Adrenal gland (tissue), 12 donors: ENCODE data around the gene TUFM. TPM values are rescaled to one million over a fixed set of nuclear protein-coding genes. Genes with fewer than 3 reads are reported as not detected.

Source experiments
- DNase-seq, 7 donors: peaks; one replicate each; pipeline ENCODE4 v3.0.0-alpha.2; 2019 to 2020
- H3K27ac ChIP-seq, 5 donors: fragments of 200-600 bp; sonication (generic) in 4 of 5; 1 replicate in 3 of 5; 2 replicates in 2 of 5; pipeline versions ENCODE4 v1.5.1 to v1.8.0; 2016 to 2020; ENCODE audit warnings: mild to moderate bottlenecking in 1 of 5
- H3K27me3 ChIP-seq: fragments of 200-600 bp; 2 replicates; pipeline ENCODE4 v1.8.0; 2021
- H3K36me3 ChIP-seq, 2 donors: fragments of 200-600 bp; replicated peaks in 1 of 2; 1 replicate in 1 of 2; 2 replicates in 1 of 2; pipeline versions ENCODE4 v1.5.1 to v1.8.0; 2018 to 2022
- H3K4me1 ChIP-seq, 2 donors: fragments of 200-600 bp; replicated peaks in 1 of 2; 1 replicate in 1 of 2; 2 replicates in 1 of 2; pipeline versions ENCODE4 v1.5.1 to v1.8.0; 2018 to 2021
- H3K4me3 ChIP-seq, 4 donors: fragments of 200-600 bp; sonication (generic) in 3 of 4; one replicate each; pipeline ENCODE4 v1.5.1; 2016 to 2018
- H3K9me3 ChIP-seq, 3 donors: fragments of 200-600 bp; sonication (generic) in 1 of 3; replicated peaks in 1 of 3; 1 replicate in 2 of 3; 2 replicates in 1 of 3; pipeline versions ENCODE4 v1.5.1 to v1.8.0; 2016 to 2021
- POLR2A ChIP-seq, 2 donors: fragments of 450-650 bp; IDR thresholded peaks; one replicate each; pipeline ENCODE4 v1.6.1; 2017; ENCODE audit warnings: antibody characterized with exemption in 2 of 2, mild to moderate bottlenecking in 2 of 2, moderate library complexity in 1 of 2
- WGBS, 4 donors: extraction: QIAGEN DNeasy Blood & Tissue Kit in 2 of 4; methylation state at CpG; one replicate each; pipeline versions ENCODE4 v1.1.5 to v1.1.7; 2013 to 2017; 5-methylcytosine and 5-hydroxymethylcytosine counted together
- intact Hi-C, 2 donors: fragments of 100-400 bp; cut with DNase I; formaldehyde crosslinking; loops; one replicate each; pipeline versions ENCODE4 v1.14.1 to v1.15.0; 2022 to 2023
- polyA plus RNA-seq, 3 donors: library from polyadenylated mRNA; stranded (reverse); fragments of 200-250 nt in 2 of 3; fragments of 350-450 nt in 1 of 3; fragmentation: Illumina TruSeq in 1 of 3; extraction: RNeasy Lipid Tissue Mini Kit (QIAGEN cat#74804) in 1 of 3; gene quantifications; one replicate each; pipeline ENCODE4 v1.2.3, GENCODE V29; 2013 to 2014
- total RNA-seq, 9 donors: library from RNA; depleted of rRNA in 4 of 9; stranded (reverse); fragments of >200 nt in 4 of 9; fragments of 120-200 nt in 1 of 9; fragmentation: NEBNext Ultra II Directional in 1 of 9; extraction: Animal tissue kit (Norgen Biotek cat#: 25700) in 1 of 9; gene quantifications; one replicate each; pipeline versions ENCODE4 v1.1.0 to v1.2.4, GENCODE V29; 2013 to 2023
- TF ChIP-seq, protein P1 (sequence below), 6 experiments: fragments of 450-650 bp in 4 of 6; fragments of 200-600 bp in 2 of 6; sonication (generic) in 1 of 6; IDR thresholded peaks; 1 replicate in 5 of 6; 2 replicates in 1 of 6; pipeline versions ENCODE4 v1.5.1 to v1.8.0; 2016 to 2021; ENCODE audit warnings: antibody characterized with exemption in 6 of 6, mild to moderate bottlenecking in 2 of 6, moderate library complexity in 1 of 6
- donor health status: healthy with polysubstance abuse.
- donor health status: Bipolar disorder and iron deficiency.
- donor health status: DM: yes; HTN: yes; CAD: no.
- donor health status: DM: no; HTN: no; CAD: no.
- donor health status: DM: no; HTN: no; CAD: no.
- donor health status: DM: yes; HTN: yes; CAD: no.

The TUFM gene
- total and polyA plus RNA-seq, 12 donors, result 144 to 323 (median 195) TPM

DNA sequence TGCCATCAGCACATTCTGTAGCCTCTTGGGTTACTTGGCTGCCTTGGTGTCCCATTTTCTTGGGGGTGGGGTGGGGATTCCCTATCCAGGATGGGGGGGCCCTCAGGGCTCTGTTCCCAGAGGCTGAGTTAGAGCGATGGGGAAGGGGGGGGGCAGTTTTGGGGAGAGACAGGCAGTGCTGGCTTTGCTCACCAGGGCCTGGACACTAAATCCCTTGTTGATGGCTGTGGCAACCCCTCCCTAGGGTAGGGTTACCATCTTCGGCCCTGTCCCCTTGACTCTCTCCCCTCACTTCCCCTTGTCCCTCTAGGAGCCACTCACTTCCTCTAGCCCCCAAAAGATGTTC lies 31.5 kb upstream of the TUFM start:
- intact Hi-C loops, result loop anchor here in 1 of 2 donors (5.0 kb wide), 1 partner anchor 60 kb away; no protein-coding TSS in a partner anchor
- H3K27ac ChIP-seq, result no peak overlapping the region
- H3K4me1 ChIP-seq, result peaks cover 9 to 11% of the 10 kb centered on the region in 2 donors
- 46 to 63% (median 54%) methylated on average over 2 of the region's 2 CpGs; no CpG with 5 or more reads in 1 of the 4 donors for WGBS, 4 donors
- H3K27me3 ChIP-seq, result no peaks in the 10 kb centered on the region
- H3K4me3 ChIP-seq, result no peak overlapping the region
- TF ChIP-seq, protein P1, sequence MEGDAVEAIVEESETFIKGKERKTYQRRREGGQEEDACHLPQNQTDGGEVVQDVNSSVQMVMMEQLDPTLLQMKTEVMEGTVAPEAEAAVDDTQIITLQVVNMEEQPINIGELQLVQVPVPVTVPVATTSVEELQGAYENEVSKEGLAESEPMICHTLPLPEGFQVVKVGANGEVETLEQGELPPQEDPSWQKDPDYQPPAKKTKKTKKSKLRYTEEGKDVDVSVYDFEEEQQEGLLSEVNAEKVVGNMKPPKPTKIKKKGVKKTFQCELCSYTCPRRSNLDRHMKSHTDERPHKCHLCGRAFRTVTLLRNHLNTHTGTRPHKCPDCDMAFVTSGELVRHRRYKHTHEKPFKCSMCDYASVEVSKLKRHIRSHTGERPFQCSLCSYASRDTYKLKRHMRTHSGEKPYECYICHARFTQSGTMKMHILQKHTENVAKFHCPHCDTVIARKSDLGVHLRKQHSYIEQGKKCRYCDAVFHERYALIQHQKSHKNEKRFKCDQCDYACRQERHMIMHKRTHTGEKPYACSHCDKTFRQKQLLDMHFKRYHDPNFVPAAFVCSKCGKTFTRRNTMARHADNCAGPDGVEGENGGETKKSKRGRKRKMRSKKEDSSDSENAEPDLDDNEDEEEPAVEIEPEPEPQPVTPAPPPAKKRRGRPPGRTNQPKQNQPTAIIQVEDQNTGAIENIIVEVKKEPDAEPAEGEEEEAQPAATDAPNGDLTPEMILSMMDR (IDR thresholded peaks at IDR 0.05), result no peak
- no peak for TF ChIP-seq POLR2A (IDR thresholded peaks at IDR 0.05)
- H3K36me3 ChIP-seq, result peaks cover 0 to 3% of the 10 kb centered on the region in 2 donors
- DNase-seq, result no peak
- H3K9me3 ChIP-seq, result no peaks in the 10 kb centered on the region

DNA sequence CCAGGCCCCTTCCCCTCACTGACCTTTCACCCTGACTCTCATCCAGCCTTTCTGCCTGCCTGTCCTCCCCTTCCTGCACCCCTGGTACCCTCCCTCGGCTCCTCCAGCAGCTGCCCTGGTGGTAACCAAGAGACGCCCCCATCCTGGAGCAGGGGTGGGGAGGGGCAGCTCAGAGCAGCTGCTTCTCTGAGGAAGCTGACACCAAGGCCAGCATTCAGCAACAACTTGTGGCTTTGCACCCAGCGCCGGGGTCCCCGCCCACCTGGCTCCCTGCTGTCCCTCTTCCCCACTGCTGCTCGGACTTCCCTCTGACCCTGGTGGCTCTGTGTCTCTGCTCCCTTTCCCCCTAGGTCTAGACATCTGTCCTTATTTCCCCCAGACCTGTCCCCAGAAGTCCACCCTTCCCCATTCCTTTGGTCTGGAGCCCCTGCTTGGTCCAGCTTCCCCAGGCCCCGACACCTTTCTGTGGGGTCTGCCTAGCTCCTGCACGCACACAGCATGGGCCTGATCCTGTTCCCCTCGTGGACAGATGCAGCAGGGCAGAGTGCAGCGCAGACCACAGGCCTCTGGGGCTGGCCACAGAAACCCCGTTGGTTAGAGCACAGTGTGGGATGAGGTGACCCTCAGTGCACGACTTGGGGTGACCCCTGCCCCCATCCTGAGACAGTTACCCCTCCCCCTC lies 31.0 kb upstream of the TUFM start:
- H3K27ac ChIP-seq, result no peak overlapping the region
- no peaks in the 10 kb centered on the region for H3K27me3 ChIP-seq
- H3K36me3 ChIP-seq, result peaks cover 0 to 8% of the 10 kb centered on the region in 2 donors
- no peak for TF ChIP-seq POLR2A (IDR thresholded peaks at IDR 0.05)
- TF ChIP-seq, protein P1 (IDR thresholded peaks at IDR 0.05), result no peak
- no peak for DNase-seq
- no peaks in the 10 kb centered on the region for H3K9me3 ChIP-seq
- intact Hi-C loops, result loop anchor here in 1 of 2 donors (5.0 kb wide), 1 partner anchor 60 kb away; no protein-coding TSS in a partner anchor
- peaks cover 9 to 11% of the 10 kb centered on the region in 2 donors for H3K4me1 ChIP-seq
- no peak overlapping the region for H3K4me3 ChIP-seq
- WGBS, 4 donors, result 52 to 57% (median 56%) methylated on average over 10 to 12 of the region's 12 CpGs

DNA sequence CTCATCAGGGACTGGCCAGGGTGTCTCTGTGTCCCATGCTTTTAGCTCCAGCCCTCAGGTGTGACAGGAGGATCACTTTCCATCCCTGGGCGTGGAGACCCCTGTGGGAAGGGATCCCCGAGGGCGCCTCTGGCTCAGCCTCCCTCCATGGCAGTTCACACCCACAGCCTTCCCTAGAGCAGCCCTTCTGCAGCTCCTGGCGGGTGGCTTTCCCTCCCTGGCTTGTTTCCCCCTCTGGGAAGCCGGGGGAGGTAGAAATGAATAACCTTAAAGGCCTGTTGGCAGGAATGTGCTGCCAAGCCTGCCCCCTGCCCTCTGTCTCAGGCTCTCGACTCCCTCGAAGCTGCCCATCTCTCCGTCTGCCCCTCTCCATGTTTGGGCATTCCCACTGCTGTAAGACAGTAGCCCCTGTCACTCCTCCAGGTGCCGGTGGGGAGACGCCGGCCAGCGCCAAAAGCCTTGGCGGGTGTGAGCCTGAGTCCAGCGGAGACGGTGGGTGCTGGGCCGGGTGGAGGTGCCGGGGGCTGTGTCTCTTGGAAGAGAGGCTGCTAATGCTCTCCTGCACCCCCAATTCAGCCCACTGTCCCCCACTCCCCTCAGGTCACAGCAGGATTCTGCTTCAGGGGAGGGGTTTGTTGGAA lies 30.0 kb upstream of the TUFM start:
- DNase-seq, result no peak
- no peak for TF ChIP-seq POLR2A (IDR thresholded peaks at IDR 0.05)
- TF ChIP-seq, protein P1 (IDR thresholded peaks at IDR 0.05), result no peak
- 59 to 81% (median 70%) methylated on average over 8 to 17 of the region's 17 CpGs for WGBS, 4 donors
- Histone ChIP-seq H3K27me3 (no peaks in the 10 kb centered on the region), H3K4me3 (no peak overlapping the region), H3K27ac (no peak overlapping the region), H3K36me3 (peaks cover 0 to 16% of the 10 kb centered on the region in 2 donors), H3K9me3 (no peaks in the 10 kb centered on the region), H3K4me1 (peaks cover 9 to 11% of the 10 kb centered on the region in 2 donors)
- intact Hi-C loops, result loop anchor here in 1 of 2 donors (5.0 kb wide), 1 partner anchor 61 kb away; no protein-coding TSS in a partner anchor

DNA sequence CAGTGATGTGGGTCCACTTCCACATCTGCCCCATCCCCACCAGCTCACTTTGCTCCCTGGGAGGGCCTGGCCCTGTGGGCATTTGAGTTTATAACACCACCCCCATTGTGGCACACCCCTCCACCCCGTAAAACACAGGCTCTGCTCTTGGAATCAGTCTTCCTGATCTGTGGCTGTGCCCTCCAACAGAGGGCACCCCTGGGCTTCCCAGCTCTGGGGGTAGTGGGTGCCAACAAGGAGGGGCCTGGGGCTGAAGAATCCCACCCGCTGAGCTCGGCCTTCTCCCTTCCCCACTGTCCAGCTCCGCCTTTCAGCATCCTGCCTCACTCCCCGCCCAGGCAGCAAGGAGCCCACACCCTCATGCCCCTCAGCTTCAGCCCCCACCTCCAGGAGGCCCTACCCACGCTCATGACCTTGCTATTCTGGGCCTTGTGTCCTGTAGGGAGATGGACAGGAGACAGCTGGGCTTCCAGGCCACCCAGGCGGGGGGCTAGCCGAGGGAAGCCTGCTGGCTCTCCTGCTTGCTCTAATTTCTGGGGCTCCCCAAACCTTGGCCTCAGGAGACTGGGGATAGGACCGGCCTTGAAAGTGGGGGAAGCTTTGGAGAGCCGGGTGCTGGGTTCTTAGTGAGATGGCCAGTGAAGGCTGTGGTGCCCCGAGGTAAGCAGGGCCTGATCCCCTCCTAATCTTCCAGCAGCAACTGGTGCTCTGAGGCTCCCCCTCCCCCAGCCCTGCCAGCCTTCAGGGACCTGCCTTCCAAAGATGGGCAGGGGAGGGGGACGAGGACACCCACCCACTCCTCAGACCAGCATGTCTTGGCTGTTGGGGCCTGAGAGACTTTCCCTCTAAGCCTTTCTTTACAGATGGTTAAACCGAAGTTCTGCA lies 29.2 kb upstream of the TUFM start:
- H3K4me1 ChIP-seq, result peaks cover 9 to 10% of the 10 kb centered on the region in 2 donors
- 56 to 61% (median 59%) methylated on average over 10 to 13 of the region's 13 CpGs for WGBS, 4 donors
- H3K4me3 ChIP-seq, result no peak overlapping the region
- no peak overlapping the region for H3K27ac ChIP-seq
- H3K36me3 ChIP-seq, result peaks cover 0 to 24% of the 10 kb centered on the region in 2 donors
- no peaks in the 10 kb centered on the region for H3K27me3 ChIP-seq
- intact Hi-C loops, result loop anchor here in 1 of 2 donors (5.0 kb wide), 1 partner anchor 62 kb away; no protein-coding TSS in a partner anchor
- H3K9me3 ChIP-seq, result no peaks in the 10 kb centered on the region
- TF ChIP-seq POLR2A (IDR thresholded peaks at IDR 0.05), result no peak
- TF ChIP-seq, protein P1 (IDR thresholded peaks at IDR 0.05), result no peak
- no peak for DNase-seq
